Activated CD8-positive, alpha-beta memory T cell treated with anti-CD3 and anti-CD28 coated beads for 1 hour (primary cell): ENCODE measurements around the gene NLRP12.
A peak's percentile ranks its signal among the peaks of the same experiment; 100 is the strongest.
"Not testable (repeated sequence)": the region's sequence is repeated elsewhere in the genome, so short reads cannot be mapped to it uniquely, and the experiment has no call there.

Experiments
- DNase-seq, 2 donors: peaks; one replicate each; pipeline ENCODE4 v3.0.0-alpha.2; 2020; ENCODE audit warnings: low read depth in 1 of 2; ENCODE audit errors: extremely low read depth in 1 of 2

Gene NLRP12, protein sequence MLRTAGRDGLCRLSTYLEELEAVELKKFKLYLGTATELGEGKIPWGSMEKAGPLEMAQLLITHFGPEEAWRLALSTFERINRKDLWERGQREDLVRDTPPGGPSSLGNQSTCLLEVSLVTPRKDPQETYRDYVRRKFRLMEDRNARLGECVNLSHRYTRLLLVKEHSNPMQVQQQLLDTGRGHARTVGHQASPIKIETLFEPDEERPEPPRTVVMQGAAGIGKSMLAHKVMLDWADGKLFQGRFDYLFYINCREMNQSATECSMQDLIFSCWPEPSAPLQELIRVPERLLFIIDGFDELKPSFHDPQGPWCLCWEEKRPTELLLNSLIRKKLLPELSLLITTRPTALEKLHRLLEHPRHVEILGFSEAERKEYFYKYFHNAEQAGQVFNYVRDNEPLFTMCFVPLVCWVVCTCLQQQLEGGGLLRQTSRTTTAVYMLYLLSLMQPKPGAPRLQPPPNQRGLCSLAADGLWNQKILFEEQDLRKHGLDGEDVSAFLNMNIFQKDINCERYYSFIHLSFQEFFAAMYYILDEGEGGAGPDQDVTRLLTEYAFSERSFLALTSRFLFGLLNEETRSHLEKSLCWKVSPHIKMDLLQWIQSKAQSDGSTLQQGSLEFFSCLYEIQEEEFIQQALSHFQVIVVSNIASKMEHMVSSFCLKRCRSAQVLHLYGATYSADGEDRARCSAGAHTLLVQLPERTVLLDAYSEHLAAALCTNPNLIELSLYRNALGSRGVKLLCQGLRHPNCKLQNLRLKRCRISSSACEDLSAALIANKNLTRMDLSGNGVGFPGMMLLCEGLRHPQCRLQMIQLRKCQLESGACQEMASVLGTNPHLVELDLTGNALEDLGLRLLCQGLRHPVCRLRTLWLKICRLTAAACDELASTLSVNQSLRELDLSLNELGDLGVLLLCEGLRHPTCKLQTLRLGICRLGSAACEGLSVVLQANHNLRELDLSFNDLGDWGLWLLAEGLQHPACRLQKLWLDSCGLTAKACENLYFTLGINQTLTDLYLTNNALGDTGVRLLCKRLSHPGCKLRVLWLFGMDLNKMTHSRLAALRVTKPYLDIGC

DNA sequence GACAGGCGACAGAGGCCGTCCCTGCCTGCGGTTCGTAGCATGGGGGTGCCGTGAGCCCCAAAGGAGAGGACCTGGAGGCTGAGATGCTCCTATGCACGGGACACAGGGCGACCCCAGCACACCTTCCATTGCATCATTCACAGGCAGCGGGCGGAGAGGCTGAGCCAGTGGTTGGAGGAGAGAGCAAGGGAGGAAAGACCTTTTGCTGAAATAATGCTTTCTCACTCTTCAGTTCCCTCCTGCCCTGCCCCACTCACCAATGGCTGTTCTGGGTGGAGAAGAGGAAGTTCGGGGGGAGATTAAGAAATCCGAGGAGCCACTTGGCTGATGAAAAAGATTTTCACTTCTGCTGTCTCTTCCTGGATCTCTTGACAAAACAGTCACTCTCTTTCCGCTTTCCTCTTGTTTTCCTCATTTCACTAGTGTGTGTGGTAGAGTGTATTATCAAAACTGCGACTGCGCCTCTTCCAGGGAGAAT lies at the start of gene NLRP12:
Gene NLRP12, minus strand, starts transcription at position 181 of the 478 bp plus-strand sequence. Its CDS starts 140 bp downstream, at position 41.
- DNase-seq = no peak

DNA sequence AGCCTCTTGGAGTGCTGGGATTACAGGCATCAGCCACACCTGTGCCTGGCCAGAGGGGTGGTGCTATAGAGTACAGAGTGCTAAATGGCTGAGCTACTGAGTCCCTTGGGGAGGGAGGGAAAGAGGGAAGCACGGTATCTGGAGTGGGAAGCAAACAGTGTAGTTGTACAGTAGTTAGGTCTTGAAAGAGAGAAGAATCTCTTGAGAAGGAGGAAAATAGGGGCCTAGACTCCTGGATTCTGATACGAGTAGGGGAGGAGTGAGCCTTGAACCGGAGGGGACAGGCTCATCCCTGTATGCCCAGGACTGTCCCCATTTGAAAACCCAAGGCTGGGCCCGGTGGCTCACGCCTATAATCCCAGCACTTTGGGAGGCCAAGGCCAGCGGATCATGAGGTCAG lies 48.6 kb upstream of the NLRP12 start:
- DNase-seq = no peak

DNA sequence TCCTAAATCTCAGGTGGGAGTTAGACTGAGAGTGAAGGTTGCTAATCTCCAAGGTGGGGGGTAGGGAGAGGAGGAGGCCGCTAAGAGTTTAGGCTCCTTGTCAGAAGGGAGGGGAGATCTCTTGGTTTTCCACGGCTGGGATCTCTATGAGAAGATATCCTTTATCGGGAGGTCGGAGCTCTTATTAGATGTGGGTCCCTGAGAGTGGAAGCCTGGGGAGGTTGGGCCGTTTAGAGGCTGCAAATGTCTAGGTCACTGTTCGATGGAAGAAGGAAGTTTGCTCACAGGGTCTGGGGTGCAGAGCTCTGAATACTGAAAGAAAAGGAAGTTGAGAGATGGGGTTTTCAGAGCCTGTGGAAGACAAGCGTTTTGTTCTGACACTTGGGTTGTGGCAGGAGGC lies 47.3 kb upstream of the NLRP12 start:
- DNase-seq = no peak

DNA sequence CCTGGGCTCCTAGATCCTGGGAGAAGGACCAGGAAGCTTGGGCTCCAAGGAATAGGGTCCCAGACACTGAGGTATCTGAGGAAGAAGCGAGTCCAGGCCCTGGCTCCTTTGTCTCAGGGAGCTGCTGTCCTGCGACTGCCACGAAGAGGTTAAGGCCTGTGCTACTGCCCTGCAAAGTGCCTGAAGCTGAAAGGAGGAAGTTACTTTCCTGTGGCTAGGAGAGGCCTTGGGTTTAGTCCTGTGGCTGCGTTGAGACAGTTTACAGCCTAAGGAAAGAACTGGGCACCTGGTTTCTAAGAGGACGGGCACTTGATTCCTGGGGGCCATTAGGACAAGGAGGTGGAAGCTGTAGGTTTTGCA lies 46.4 kb upstream of the NLRP12 start:
- no peak for DNase-seq

GRCh38 chr19:53869805-53870484 lies 45.8 kb upstream of the NLRP12 start:
- not testable (repeated sequence) for DNase-seq

DNA sequence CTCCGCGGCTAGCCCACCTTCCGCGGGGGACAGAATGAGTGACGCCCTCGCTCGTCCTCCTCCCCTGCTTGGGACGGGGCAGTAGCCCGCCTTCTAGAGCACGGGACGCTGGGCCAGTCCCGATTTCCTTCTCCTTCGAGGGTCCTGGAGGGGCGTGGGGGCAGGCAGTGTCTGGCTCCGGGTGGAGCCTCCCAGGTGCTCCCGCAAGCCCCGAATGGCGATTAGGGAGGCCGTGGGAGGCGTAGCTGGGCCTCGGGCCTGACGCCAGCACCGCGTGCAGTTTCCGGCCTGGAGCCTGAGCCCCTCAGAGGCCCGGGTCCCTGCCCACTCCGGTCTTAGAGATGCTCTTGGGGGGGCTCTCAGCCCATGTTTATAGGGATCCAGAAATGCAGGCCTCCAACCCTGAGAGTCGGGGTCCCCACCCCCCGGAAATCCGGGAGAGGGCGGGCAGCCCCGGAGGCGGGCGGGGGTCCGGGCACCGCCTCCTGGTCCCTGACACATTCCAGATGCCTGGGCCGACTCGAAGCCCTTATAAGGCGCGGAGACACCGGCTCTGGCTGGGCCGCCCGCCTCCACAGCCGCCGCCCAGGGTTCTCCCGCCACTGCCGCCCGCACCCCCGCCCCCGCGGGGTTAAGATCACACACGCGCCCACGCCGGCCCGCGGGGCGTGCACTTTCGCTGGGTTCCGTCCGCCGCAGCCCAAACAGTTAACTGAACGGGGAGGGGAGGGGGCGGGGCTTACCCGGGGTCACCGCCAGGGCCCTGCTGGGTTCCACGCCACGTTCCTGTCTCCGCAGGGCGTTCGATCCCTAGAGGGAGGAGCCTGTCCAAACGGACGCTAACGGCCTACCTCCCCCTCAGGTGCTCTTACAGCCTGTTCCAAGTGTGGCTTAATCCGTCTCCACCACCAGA lies 45.0 kb upstream of the NLRP12 start:
- peak; percentile 67 to 77 for DNase-seq

DNA sequence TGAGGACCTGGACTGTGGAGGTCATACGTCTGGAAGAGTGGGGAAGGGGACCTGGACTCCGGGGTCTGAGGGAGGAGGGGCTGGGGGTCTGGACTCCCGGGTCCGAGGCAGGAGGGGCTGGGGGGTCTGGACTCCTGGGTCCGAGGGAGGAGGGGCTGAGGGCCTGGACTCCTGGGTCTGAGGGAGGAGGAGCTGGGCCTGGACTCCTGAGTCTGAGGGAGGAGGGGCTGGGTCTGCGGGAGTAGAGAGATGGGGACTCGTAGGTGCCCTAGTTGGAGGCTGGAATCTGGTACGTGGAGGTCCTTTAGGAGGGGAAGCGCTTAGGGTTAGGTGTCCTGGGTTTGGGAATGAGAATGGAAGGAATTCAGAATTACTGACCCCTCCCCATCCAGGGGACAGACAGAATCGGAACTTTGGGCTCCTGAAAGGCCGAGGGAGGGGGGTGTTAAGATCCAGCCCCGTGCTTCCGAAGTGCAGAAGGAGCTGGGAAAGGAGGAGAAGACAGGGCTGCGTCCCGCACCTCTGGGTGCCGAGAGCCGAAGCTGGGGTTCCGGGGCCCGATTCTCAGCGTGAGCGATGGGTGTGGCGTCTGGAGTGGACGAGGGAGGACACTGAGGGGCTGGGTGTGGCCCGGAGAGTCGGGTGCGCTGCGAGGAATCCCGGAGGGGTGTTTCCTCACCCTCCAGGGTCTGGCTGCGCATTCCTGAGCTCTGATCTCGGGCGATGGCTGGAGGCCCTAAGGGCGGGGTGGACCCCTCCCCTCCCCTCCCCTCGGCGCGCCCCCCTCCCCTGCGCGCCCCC lies 44.2 kb upstream of the NLRP12 start:
- no peak for DNase-seq

GRCh38 chr19:53867225-53868090 lies 43.3 kb upstream of the NLRP12 start, which contains the start of gene MYADM:
MYADM (plus strand) TSS chr19:53867883; CDS start chr19:53873530, 5,647 bp downstream.
- DNase-seq = peak; percentile 99

DNA sequence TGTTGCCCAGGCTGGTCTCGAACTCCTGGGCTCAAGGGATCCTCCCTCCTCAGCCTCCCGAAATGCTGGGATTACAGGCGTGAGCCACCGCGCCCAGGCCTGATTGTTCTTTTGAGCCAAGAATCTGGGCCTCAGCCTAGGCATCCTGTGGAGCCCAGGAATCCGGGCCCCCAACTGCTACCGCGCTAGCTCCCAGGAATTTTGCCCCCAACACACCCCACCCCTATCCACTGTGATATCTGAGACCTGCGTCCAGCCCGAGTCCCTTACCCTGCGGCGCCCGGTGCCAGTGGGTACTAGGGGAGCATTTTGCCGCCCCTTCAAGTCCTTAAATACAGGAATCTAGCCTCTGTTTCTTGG lies 42.7 kb upstream of the NLRP12 start:
- no peak for DNase-seq

GRCh38 chr19:53865918-53866864 lies 42.1 kb upstream of the NLRP12 start:
- peak in 1 of 2 donors; percentile 54 for DNase-seq

DNA sequence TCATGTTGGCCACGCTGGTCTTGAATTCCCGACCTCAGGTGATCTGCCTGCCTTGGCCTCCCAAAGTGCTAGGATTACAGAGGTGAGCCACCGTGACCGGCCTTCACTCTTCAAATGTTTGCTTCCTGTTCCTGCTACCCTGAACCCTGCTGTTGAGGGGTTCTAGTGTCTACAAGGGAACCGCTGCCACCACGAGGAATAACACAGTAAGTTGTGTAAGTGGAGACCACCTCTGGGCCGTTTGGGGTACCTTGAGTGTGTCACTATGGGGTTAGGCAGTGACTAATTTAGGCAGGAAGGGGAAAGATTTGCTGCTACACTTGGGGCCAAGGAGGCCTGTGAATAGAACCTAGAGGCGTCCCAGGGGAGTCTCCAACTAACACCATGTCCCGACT lies 41.4 kb upstream of the NLRP12 start:
- no peak for DNase-seq

GRCh38 chr19:53864308-53864836 lies 40.3 kb upstream of the NLRP12 start:
- DNase-seq = no peak

DNA sequence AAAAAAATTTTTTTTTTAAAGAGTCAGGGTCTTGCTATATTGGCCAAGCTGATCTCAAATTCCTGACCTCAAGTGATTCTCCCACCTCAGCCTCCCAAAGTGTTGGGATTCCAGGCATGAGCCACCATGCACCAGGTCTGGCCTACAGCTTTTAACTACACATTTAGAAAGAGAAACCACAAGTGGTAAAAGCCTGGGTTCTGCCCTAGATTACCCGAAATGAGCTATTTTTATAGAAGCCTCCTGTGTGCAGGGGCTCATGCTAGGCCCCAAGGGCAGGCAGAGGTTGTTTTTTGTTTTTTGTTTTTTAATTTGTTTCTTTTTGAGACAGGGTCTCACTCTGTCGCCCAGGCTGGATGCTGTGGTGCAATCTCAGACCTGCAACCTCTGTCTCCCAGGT lies 29.6 kb upstream of the NLRP12 start:
- DNase-seq = no peak

DNA sequence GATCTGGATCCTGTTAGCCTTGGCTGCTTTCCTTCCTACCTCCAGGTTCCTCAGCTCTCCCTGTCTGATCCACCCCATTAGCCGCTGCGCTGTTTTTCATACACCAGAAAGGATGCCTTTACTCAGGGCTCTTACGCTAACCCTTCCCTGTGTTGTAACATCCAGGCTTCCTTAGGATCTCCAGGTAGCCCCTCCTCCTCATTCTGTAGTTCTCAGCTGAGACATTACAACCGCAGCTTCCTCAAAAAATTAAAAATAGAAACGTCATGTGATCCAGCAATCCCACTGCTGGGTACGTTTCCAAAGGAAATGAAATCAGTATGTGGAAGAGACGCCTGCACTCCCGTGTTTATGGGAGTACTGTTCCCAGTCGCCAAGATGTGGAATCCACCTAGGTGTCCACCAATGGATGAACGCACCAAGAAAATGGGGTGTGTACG lies 25.1 kb upstream of the NLRP12 start:
- no peak for DNase-seq

DNA sequence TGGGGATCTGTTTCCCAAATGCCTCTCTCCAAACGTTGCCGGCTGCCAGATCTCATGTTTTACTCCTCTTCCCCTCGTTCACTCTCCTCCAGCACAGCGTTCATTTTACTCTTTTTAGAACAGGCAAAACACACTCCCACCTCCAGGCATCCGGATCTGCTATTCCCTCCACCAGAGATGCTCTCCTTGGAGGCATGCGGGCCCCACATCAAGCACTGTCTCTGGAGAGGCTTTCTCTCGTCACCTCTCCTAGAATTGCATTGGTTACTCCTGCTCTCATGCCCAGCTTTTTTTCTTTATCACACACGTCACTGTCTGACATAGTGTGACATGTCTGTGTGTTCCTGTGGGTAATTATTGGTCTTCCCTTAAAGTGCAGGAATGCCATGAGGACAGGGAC lies 23.4 kb upstream of the NLRP12 start:
- DNase-seq = no peak

- DNase-seq = no peak
Observed at GRCh38 chr19:53844849-53845246, 20.7 kb upstream of the NLRP12 start.

- not testable (repeated sequence) for DNase-seq
Observed at GRCh38 chr19:53840914-53841313, 16.8 kb upstream of the NLRP12 start.
